ENCODE results near the gene GRIN2A.

DNA sequence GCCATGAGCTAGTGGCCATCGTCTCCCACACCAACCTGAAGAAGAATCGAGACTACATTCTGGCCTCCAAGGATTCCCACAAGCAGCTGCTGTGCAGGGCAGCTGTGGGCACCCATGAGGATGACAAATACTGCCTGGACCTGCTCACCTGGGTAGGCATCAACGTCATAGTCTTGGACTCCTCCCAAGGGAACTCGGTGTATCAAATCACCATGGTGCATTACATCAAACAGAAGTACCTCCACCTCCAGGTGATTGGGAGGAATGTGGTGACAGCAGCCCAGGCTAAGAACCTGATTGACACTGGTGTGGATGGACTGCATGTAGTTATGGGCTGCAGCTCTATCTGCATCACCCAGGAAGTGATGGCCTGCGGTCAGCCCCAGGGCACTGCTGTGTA, 70.2 kb downstream of the GRIN2A start:
- no peak for TF ChIP-seq POLR2A (IDR thresholded peaks at IDR 0.05; ENCODE audit: low read length)
- TF ChIP-seq GATA1 (IDR thresholded peaks at IDR 0.05; ENCODE audit: low read depth, low read length) = no peak

All from erythroblast (primary cell).